GM12891 (cell line): ENCODE results near the gene TNNT3.

Experiments
- PAX5 ChIP-seq: IDR thresholded peaks from 2 replicates; pipeline ENCODE4 v1.6.1; 2011; ENCODE audit warnings: low read length, moderate library complexity, mild to moderate bottlenecking; ENCODE audit not compliant: insufficient read depth, severe bottlenecking
- POLR2A ChIP-seq: IDR thresholded peaks from 2 replicates; pipeline ENCODE4 v1.6.1; 2011; ENCODE audit warnings: low read depth, low read length, control low read depth
- POLR2AphosphoS5 ChIP-seq: IDR thresholded peaks from 2 replicates; pipeline ENCODE4 v1.6.1; 2011; ENCODE audit warnings: low read depth, low read length, control low read depth
- POU2F2 ChIP-seq: IDR thresholded peaks from 2 replicates; pipeline ENCODE4 v1.6.1; 2011; ENCODE audit warnings: low read depth, mild to moderate bottlenecking, control low read depth, low read length, moderate library complexity

- TF ChIP-seq POLR2A (no peak), POLR2AphosphoS5 (no peak), POU2F2 (no peak), PAX5 (no peak)
Observed at GRCh38 chr11:1908618-1909017, 10.9 kb upstream of the TNNT3 start.
